Stimulated activated CD4-positive, alpha-beta T cell treated with anti-CD3 and anti-CD28 coated beads, Interleukin-2, amount 100 ng/mL, for 4 hours (primary cell): ENCODE results near the gene DESI2.
A peak's percentile ranks its signal among the peaks of the same experiment; 100 is the strongest.

ENCODE experiments used
- DNase-seq: peaks from one replicate; pipeline ENCODE4 v3.0.0-alpha.2; 2020; ENCODE audit warnings: low read depth

Gene DESI2

DNA sequence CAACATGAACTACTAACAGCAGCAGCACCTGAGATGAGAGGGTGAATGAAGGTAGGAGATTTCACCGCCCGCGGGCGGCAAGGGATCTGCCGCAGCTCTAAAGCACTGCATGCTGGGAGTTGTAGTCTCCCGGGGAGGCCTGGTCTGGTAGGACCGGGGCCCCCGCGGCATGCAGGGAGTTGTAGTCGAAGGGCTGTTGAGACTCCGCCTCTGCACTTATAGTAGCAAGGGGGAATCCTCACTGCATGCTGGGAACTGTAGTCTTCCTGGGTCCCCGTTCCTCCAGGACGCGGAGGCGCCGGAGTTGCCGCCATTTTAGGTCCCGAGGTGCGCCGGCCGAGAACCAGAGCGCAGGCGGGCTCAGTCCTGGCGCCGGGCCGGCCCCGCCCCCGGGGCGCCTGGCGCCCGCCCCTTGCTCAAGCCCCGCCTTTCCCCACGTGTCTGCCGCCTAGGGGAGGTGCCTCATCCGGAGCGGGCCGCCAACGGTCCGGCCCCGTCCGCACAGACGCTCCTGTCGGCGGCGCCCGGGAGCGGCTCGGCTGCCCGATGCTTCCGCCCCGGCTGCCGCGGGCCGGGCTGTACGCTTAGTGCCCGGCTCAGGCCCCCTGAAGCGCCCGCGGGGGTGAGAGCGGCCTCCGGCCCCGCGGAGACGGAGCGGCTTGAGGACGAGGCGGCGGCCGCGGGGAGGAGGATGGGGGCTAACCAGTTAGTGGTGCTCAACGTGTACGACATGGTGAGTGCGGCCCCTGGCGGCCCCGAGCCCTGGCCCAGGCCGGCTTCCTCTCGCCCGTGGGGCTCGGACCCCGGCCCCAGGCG lies at the start of gene DESI2:
DESI2 (plus strand) TSS at position 504 of the 816 bp plus-strand sequence; CDS start at position 692, 188 bp downstream.
- DNase-seq: peak; percentile 99

GRCh38 chr1:244603498-244603897 lies 49.4 kb upstream of the DESI2 start:
- no peak for DNase-seq

GRCh38 chr1:244605835-244606370 lies 47.0 kb upstream of the DESI2 start:
- DNase-seq: no peak

- no peak for DNase-seq
Measured at GRCh38 chr1:244614113-244614836, 38.7 kb upstream of the DESI2 start.

- DNase-seq: no peak
Measured at GRCh38 chr1:244614879-244615278, 38.0 kb upstream of the DESI2 start.

DNA sequence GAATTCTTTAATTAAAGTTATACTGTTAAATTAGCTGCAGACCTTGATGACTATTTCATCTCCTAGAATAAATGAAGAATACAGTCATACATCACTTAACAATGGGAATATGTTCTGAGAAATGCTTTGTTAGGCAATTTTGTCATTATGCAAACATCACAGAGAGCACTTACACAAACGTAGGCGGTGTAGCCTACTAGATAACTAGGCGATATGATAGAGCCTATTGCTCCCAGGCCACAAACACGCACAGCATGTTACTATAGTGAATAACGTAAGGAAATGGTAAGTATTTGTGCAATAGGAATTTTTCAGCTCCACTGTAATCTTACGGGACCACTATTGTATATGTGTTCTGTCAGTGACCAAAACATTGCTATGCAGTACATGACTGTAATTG lies 37.6 kb upstream of the DESI2 start:
- no peak for DNase-seq

DNA sequence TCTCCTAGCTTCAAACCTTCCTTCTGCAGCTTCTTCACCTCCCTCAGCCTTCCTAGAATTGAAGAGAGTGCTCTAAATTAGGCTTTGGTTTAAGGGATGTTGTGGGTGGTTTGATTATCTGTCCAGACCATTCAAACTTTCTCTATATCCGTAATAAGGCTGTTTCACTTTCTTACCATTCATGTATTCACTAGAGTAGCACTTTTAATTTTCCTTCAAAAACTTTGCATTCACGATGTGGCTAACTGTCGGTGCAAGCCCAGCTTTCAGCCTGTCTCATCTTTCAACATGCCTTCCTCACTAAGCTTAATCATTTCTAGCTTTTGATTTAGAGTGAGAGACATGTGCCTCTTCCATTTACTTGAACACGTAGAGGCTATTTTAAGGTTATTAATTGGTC lies 26.2 kb upstream of the DESI2 start:
- no peak for DNase-seq

DNA sequence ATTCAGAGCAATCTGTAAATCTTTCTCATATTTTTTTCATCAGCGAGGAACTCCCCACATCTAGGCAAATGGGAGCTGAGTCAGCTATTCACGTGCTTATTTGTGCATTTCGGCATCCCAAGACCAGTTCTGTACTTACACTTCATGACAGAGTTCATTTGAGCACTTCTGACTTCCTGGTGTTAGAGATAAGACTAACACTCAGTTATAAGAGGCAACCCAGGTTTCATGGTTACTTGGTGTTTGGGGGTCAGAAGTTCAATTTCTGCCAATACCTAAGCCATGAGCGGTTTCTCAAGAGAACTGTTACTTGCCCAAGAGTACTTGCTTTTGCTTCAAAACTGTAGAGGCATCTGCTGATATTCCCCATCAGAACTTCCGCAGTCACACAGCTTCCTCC lies 24.1 kb upstream of the DESI2 start:
- DNase-seq: no peak

DNA sequence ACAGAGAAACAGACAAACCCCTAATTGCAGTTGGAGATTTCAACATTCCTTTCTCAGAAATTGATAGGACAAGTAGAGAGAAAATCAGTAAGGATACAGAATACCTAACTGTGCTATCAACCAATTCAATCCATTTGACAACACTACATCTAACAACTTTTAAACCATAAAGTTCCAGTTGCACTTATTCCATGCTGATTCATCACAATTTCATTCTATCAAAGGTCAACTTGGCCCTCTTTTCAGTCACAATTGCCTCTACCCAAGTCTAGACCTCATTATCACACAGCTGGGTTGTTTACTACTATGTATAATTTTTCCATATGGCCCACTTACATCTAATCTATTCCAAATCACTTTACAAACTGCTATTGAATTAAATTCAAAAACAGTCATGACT lies 19.8 kb upstream of the DESI2 start:
- DNase-seq: no peak

- DNase-seq: no peak
Measured at GRCh38 chr1:244634546-244634945, 18.4 kb upstream of the DESI2 start.

GRCh38 chr1:244636488-244637259 lies 16.3 kb upstream of the DESI2 start:
- DNase-seq: no peak

- DNase-seq: no peak
Measured at GRCh38 chr1:244639561-244639960, 13.4 kb upstream of the DESI2 start.

- no peak for DNase-seq
Measured at GRCh38 chr1:244640917-244641316, 12.0 kb upstream of the DESI2 start.

DNA sequence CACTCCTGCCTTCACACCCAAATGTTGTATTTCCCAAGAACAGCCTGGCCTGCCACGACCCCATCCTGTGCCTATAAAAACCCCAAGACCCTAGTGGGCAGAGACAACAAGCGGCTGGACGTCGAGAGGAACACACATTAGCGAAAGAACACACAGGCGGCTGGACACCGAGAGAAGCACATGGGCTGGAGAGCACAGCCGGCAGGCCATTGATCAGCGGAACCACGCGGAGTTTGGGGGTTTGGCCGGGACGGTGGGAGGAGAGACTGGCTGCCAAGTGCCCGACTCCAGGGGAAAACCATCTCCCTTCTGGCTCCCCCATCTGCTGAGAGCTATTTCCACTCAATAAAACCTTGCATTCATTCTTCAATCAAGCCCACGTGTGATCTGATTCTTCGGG lies 10.4 kb upstream of the DESI2 start:
- DNase-seq: no peak

GRCh38 chr1:244642988-244643387 lies 9.9 kb upstream of the DESI2 start:
- DNase-seq: no peak

DNA sequence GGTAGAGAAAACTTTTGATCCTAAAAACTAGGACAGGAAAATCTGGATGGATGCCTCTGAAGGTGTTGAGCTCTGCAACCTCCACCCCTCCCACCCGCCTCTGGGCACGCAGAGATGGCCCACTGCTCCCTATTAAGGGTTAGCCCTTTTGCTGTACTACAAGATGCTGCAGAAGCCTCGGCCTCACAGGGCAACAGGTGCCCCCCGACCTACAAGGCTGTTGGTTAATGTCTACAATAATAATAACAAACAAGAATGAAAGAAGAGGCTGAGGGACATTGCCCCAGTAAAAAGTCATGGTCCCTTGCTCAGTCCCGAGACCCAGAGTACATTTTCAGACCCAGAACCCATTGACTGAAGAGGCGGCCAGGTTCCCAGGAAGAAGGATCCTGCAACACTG lies 7.5 kb upstream of the DESI2 start:
- no peak for DNase-seq

DNA sequence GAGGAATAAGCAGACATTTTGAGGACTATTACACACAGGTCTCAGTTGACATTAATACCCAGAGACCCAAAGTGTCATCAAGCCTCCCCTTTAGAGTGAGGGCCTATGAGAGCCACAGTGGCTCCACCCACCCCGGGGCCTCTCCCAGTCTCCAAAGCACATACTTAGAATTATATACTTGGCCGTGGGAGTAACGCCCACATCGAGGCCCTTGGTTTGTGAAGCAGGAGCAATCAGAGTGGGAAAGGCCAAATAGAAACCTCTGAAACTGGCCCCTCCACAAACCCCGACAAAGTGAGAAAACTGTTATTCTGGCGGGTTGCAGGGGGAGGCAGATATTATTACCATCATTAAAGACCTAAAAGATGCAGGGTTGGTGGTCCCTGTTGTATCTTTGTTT lies 7.0 kb upstream of the DESI2 start:
- no peak for DNase-seq

GRCh38 chr1:244647819-244648218 lies 5.1 kb upstream of the DESI2 start:
- no peak for DNase-seq

DNA sequence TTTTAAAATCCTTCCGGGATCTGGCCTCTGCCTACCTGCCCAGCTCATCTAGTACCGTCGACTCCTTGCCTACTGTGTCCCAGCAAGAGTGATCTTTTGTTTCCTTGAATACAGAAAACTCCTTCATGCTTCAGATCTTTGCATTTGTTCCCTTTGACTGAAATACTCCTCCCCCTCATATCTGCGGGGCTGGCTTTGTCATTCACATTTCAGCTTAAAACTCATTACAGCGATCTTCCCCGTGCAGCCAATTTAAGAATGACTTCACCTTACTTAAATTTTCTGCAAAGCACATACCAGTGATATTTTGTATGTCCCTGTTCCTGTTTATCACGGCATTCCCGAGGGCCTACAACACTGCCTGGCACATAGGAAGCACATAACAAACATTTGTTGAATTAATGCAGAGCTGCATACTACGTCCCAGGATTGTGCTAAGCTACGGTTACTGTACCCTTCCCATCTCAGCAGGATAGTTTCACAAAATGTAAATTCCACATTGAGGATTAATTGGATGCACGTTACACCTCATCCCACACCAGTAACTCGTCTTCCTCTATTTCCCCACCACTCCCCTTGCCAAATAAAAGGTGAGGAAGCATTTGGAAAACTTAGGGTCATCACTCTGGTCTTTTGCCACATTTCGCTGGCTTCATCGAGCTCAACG lies 837 bp upstream of the DESI2 start:
- DNase-seq: no peak

DNA sequence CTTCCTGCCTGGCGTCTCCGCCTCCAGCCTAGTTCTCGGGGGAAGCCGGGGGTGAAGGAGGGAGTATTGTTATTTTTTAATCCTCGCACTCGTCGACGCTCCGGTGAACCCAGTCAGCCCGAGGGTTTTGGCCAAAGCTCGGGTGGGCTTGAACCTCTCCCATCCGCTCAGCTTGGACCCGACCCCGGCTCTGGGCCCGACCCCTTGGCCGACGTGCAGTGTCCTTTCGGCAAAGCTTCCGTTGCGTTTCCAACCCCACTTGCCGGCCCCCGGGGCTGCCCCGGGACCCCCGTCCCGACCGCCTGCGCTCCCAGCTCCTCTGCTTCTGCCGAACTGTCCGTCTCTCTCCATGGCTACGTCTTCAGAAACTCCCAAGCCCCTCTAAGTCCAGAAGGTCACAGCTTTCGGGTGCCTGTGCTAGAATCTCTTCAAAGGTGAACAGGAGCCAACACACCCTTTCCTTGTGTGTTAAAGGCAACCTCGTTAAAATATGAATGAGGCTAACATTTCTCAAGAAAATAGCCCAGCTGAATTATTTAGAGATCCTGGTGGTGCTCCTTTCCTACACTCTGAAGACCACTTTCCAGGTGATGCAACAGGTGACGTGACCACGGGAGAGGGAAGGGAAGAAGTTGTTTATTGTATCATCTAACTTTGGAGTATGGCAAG lies 647 bp downstream of the DESI2 start:
- DNase-seq: no peak
